NCI-H524 (cell line): ENCODE results near the gene PNMA8A.

ENCODE experiments used
- DNase-seq, 2 experiments: peaks; one replicate each; lab custom pipeline; 2025; lab: John Stamatoyannopoulos, UW

The PNMA8A gene, protein sequence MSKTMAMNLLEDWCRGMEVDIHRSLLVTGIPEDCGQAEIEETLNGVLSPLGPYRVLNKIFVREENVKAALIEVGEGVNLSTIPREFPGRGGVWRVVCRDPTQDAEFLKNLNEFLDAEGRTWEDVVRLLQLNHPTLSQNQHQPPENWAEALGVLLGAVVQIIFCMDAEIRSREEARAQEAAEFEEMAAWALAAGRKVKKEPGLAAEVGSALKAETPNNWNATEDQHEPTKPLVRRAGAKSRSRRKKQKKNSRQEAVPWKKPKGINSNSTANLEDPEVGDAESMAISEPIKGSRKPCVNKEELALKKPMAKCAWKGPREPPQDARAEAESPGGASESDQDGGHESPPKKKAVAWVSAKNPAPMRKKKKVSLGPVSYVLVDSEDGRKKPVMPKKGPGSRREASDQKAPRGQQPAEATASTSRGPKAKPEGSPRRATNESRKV

DNA sequence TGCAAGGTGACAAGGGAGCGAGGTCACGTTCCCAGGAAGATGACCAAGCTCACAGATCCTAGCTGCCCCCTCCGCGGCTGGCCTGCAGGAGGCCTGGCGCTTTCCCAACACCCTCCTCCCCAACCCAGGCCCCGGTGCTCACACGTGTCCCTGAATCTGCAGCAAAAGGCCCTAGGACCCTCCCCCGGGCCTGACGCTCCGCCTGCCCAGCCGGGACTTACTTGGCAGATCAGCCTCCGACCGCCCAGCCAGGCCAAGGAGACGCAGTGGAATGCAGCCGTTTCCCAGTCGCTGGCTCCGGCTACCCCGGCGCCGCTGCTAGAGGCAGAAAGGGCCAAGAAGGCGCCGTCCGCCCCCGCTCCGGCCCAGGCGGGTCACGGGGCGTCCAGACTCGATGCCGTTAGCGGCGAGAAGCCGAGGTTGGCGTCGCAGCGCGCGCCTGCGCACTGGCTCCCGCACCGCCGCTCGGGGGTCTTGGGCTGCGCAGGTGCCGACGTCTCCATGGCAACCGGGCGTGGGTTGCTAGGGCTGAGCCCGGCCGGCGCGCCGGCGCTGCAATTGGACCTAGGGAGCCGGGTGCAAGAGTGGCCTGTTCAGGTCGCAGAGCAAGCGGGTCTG lies at the start of gene PNMA8A:
Gene PNMA8A, minus strand, starts transcription at position 448 of the 618 bp plus-strand sequence. CDS start 528 bp downstream, outside the sequence.
- peak; percentile 67 to 89 for DNase-seq

DNA sequence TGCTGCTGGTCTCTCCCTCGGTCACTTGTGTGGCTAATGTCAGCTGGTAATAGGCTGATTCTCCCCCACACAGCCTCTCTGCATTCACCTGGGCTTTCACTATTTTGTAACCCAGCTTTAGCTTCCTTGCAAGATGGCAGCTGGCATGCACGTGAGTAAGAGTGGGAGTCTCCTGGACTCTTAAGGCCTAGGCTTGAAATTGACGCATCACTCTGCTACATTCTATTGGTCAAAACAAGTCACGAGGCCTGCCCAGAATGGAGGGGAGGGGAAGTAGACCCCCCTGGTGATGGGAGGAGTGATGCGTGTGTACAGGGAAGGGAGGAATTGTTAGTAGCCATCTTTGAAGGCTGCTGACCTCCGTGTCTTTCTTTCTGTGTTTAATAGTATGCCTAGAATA lies 49.3 kb upstream of the PNMA8A start:
- DNase-seq = no peak

DNA sequence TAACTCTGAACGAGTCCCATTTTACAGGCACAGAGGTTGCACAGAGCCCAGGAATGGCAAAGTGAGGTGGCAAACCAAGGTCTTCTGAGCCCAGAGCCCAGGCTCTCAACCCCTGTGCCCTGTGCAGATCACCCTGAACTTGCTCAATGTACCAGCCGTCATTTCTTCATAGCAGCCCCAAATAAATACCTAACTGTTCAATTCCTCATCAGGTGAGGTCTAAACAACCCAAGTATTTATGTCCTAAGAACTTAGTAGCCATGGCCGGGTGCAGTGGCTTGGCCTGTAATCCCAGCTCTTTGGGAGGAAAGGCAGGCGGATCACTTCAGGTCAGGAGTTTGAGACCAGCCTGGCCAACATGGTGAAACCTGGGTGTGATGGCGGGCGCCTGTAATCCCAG lies 46.1 kb upstream of the PNMA8A start:
- DNase-seq = no peak

DNA sequence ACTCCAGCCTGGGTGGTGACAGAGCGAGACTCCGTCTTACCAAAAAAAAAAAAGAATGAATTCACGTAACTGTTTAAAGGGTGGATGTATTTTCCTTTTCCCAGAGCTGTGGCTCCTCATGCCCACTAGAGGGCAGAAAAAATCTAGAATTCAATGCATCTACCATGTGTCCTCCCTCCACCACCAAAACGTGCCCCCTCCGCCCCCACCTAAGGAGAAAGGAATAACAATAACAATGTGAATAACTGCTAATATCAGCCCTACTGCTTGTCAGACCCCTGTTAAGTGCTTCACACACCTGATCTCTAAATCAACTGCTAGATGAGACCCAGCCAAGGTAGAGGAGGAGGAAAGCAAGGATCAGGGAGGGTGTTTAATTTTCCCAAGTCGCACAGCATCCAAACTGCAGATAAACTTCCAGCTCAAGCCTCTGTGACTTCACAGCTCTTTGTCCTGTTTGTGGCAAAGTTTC lies 44.6 kb upstream of the PNMA8A start:
- DNase-seq = peak in 1 of 2 experiments; percentile 42

DNA sequence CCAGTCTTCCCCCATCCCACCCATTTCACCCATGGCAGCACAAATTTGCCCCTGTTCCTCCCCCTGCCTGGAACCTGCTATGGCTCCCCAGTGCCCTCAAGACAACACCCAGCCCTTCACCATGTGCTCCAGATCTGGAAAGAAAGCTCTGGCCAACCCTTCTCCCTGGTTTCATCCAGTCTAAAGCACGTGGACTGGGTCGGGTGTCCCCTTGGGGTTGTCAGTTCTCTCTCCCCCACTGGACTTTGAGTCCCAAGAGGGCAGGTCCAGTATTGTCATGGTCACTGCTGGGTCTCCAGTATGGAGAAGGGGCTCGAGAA lies 43.9 kb upstream of the PNMA8A start:
- DNase-seq = no peak

DNA sequence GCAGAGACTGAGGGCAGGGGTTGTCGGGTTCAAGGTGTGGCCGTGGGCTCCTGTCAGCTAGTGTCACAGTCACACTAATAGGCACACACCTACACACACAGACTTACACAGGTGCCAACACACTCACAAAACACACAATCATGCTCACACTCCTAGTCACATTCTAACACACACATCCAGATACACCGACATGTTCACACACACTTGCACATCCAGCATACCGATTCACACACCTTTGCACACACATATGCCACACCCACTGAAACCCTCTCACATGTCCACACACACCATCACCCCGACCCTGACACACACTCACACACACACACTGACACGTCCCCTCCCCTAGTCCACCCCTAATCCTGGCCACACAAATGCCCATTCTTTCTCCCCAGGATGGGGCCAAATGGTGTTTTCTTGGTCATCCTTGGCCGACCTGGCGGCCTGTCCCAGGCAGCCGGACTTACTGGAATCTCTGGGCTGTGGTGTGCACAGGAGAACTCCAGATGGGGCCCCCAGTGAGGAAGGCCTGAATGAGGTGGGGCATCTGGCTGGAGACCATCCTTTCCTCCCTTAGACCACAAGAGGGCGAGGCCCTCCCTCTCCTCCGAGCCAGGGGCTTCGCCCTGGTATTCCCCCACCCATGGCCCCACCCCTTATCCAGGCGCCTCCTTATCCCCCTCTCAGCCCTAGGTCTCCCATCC lies 43.4 kb upstream of the PNMA8A start:
- DNase-seq = peak in 1 of 2 experiments; percentile 32

DNA sequence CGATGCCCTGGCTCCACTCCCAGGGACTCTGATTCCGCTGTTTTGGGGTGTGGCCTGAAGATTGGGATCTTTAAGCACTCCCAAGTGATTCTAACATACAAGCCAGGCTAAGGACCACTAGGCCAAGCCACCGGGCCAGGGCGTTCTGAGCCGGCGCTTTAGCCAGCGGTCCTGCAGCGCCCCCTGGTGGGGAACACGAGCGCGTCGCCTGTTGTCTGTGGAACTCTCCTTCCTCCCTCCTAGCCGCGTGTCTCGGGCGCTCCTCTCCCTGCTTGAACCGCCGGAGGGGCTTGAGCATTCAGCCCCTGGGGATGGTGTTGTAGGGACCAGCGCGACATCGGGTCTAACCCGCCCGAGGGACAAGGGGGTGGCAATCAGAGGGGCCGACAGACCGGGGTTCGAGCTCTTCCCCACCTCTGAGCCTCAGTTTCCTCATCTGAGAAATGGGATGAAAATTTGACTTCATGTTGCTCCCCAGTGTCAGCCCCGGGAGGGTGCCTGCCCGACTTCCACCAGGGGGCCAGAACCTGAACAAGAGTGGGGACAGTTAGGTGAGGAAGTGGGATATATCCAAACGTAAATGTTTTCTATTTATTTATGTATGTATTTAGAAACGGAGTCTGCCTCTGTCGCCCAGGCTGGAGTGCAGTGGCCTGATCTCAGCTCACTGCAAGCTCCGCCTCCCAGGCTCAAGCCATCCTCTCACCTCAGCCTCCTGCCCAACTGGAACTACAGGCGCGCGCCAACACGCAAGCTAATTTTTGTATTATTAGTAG lies 42.3 kb upstream of the PNMA8A start:
- peak; percentile 17 to 70 for DNase-seq

DNA sequence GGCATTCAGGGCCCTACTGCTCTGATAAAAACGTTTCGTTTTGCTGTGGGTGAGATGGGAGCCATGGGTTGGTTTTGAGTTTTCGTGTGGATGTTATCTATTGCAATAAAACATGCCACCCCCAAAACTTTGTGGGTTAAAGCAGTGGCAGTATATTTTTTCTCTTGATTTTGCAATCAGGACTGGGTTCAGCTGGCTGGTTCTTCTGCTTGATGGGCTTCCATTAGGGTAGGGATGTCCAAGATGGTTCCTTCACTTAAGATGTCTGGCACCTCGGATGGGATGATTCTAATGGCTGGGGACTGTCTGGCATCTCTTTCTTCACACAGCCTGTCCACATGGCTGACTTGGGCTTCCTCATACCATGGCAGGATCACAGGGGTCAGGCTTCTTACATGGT lies 39.9 kb upstream of the PNMA8A start:
- DNase-seq = no peak

DNA sequence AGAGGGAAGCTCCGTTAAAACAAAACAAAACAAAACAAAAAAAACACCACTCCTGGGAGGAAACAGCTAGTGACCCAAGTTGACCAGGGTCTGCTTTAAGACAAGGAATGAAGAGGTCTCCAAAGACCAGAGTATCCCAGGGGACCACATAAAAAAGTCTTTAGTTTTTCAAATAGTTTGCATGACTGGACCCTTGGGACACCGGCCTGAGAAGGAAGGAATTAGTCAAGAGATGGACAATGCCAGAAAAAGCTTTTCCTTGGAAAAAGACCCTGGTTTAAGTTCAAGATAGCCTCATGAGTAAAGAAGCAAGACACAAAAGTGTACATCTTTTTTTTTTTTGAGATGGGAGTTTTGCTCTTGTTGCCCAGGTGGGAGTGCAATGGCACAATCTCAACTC lies 36.8 kb upstream of the PNMA8A start:
- DNase-seq = no peak

DNA sequence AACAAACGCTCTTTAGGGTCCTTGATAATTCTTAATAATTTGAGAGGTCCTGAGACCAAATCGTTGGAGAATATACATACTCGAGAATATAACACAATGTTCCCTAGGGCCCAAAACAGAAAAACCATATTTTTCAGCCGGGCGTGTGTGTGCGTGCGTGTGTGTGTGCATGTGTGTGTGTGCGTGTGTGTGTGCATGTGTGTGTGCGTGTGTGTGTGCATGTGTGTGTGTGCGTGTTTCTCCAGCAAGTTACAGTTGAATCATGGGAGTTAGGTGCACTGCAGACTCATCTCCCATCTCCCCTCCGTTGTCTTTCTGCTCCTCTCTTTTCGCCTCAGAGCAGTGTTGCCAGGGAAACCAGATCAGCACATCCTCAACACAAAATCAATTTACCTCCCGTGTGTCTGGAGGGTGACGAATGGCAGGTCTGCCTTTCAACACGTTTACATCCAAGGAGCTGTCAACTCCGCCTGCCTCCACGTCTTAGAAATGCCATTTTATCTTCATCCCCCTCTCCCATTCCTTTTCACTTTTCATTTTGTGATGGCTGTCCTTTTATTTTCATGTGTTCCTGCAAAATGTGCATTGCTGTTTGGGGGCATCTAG lies 32.6 kb upstream of the PNMA8A start:
- peak in 1 of 2 experiments; percentile 9 for DNase-seq

DNA sequence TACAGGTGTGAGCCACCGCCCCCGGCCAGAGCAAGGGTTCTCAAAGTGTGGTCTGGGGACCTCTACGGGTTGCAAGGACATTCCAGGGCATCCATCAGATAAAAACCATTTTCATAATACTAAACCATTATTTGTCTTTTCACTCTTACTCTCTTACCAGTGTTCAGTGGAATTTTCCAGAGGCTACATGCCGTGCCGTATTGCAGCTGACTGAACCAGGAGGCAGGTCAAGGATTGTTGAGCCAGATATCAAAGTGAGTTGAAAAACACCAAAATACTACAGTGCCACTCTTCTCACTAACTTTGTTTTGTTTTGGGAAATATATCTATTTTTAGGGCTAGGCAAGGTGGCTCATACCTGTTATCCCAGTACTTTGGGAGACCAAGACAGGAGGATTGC lies 31.5 kb upstream of the PNMA8A start:
- DNase-seq = no peak

DNA sequence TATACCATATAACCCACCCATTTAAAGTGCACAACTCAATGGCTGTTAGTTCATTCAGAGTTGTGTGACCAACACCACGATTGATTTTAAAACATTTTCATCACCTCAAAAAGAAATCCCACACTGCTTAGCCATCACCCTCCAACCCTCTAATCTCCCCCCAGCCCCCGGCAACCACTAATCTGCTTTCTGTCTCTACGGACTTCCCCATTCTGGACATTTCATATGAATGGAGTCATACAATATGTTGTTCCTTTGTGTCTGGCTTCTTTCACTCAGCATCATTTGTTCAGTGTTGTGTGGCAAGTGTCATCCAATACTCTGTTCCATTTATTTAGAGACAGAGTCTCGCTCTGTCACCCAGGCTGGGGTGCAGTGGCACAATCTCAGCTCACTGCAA lies 28.3 kb upstream of the PNMA8A start:
- no peak for DNase-seq

DNA sequence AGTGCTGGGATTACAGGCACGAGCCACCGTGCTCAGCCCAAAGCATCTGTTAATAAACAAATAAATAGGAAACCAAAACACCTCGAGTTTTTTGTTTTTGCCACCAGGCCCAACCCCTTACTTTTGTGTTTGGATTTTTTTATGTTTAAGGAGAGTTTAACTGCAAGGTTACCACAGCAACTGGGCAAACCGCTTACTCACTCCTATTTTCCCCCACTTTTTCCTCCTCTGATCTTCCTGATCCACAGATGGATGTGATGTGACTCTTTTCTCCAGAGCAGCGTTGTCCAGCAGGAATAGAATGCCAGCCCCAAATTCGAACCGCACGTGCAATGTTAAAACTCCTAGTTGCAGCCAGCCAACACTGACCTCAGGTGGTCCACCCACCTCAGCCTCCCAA lies 26.4 kb upstream of the PNMA8A start:
- no peak for DNase-seq

DNA sequence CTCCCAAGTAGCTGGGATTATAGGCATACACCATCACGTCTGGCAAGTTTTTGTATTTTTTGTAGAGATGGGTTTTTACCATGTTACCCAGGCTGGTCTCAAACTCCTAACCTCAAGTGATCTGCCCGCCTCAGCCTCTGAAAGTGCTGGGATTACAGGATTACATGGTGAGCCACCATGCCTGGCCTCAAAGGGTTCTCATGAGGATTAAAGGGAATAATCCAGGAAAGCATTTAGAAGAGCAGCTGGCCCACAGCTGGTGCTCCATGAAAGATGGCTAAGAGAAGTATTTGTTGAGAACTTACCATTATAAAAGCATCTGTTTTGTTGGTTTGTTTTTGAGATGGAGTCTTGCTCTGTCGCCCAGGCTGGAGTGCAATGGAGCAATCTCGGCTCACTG lies 25.5 kb upstream of the PNMA8A start:
- DNase-seq = peak; percentile 54 to 76

DNA sequence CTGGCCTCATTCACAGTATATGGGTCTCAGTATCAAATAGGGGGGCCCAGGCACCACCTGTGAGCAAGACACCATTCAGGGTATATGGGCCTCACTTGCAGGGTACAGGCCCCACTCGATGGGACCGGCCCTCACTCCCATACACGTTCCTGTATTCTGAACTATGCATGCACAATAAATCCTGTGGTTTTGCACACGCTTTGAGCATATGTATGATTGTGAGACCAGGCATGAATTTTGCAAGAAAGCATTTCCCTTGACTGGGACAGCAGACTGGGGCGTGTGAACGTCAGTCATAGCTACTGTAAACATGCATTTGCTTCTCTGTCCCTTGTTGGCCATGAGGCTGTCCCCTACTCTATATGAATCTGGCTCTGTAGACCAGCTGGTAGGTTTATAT lies 24.9 kb upstream of the PNMA8A start:
- no peak for DNase-seq

DNA sequence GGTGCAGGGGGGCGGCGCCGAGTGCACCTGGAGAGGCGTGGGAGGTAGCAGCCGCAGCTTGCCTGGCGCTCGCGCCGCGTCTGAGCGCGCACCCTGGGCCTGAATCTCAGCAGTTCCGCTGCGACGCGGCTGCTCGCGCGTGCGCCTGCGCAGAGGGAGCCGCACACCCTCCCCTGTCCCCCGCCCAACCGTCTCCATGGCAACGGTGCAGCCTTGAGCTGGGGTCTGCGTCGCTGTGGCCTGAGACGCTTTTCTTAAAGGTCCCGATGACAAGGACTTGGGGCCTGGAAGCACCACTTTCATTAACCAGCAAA lies 24.4 kb upstream of the PNMA8A start, which contains the start of gene PNMA8B:
Gene PNMA8B, minus strand, starts transcription at position 82 of the 314 bp plus-strand sequence. CDS start 402 bp downstream, outside the sequence.
- peak; percentile 72 to 88 for DNase-seq

DNA sequence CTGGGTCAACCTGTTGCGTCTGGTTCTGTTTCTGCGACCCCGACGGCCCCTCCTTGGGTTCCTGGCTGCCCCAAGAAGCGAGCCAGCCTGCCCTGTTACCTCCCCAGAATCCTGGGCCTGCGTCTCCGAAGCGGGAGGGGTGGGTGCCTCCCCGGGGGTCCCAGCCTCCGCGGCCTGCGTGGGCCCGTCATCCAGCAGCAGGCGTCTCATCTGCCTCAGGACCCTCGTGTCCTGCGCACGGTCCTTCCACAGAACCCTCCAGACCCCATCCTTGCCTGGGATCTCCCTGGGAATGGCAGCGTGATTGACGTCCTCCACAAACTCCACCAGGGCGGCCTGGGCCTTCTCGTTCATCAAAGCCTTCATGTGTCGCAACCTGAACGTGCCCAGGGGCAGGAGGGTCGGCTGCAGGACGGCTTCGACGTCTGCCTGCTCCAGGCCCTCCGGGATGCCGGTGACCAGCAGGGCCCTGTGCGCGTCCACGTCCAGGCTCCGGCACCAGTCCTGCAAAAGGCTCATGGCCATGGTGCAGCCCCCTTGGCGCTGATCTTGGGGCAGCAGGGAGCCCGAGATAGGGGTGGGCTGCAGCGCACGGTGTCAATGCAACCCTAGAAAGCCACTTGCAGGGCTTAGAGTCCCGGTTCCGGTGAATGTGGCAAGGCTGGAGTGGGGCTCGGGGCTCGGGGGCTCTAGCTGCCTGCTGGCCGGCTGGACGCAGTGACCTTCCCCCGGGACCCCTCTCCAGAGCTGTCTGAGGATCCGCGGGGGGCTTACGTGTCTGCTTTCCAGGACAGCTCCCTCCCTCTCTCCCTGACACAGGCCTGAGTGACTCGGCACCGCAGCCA lies 23.8 kb upstream of the PNMA8A start:
- DNase-seq = no peak

DNA sequence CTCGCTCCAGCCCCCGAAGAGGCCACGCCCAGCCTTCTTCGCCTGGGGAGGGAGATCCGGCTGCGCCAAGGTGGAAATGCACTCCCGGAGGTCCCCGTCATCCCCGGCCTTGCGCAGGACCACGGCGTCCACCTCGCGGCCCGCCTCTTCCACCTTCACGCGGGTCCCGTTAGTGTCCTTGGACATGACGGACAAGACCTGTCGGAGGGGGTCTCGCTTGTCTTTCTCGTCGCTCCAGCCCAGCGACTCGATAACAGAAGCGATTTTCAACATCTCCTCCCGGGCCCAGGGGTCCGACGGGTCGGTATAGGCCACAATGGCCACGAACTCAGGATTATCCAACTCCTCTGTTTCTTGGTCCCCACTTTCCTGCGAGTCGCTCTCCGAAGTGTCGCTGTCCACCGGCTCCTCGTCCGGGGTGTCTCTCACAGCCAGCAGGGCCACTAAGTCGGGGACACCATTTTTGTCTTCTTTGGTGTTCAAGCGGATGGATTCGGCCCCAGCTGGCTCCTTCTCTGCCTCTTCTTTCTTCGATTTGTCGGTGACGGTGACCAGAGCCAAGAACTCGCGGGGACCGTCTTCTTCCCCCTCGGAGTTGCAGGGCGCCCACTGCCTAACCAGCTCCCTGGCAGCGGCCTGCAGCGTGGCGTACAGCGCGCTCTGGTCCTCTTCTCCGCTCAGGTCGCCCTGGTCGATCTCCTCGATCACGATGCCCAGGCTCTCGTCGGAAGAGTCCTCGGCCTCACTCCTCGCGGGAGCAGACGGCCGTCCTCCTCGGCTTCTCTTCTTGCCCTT lies 23.0 kb upstream of the PNMA8A start:
- DNase-seq = no peak

DNA sequence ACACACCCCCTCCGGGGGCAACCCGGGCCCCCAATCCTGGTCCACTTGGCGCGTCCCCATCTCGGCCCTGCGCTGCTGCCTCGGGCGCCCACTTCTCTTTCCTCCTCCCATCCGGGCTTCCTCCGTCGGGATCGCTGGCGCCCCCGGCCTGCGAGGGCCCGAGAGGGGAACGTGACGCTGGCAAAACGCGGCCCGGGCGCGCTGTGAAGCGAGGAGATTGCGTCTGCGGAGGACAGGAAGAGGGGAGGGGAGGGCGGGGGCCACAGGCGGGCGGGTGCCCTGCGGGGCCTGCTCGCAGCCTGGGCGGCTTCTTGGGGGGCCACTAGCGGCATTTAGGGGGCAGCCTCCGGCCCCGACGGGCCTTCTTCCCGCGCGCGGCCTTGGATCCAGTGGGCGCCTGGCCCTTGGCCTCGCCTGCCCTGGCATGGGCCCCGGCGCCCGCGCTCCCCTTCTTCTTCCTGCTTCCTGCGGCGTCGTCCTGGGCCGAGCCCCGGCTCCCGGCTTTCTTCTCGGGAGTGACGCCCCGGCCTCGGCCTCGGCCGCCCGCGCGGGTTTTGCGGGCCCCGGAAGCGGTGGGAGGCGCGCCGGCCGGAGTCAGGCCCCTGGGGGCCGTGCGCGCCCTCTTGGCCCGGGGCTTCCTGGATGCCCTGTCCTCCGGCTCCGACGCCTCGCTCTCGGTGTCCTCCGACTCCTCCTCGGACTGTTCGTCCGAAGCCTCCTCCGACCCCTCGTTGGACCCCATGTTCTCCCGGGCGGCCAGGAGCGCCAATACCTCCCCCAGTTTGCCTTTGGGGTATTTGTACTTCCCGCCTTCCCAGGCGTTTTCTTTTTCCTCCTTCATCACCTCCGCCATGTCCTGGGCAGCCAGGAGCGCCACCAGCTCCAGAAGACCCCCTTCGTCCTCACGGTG lies 22.1 kb upstream of the PNMA8A start:
- DNase-seq = no peak
